ENCODE measurements around the gene PMF1. TPM values are rescaled to one million over a fixed set of nuclear protein-coding genes. Genes with fewer than 3 reads are reported as not detected.

PMF1 gene
- total and polyA plus RNA-seq, 2 of the 13 experiments (the other 11 are each of a cell fraction or from before 2014, with no cell fraction given) = 72.5 to 89.0 TPM

GRCh38 chr1:156245451-156246232 lies 32.8 kb downstream of the PMF1 start (continued):
- TF ChIP-seq ZBTB40 (IDR thresholded peaks at IDR 0.05) (no peak), ZBTB40 (CRISPR knock-in tag; IDR thresholded peaks at IDR 0.05) (peak; percentile 36; the same call in 1 of the 2 replicates), ZNF768 (CRISPR knock-in tag; IDR thresholded peaks at IDR 0.05) (peak; percentile 32; the same call in 1 of the 2 replicates), ZEB1 (IDR thresholded peaks at IDR 0.05; ENCODE audit: insufficient replicate concordance, low read depth) (no peak), JUN (CRISPR knock-in tag; IDR thresholded peaks at IDR 0.05) (no peak), SPEN (CRISPR knock-in tag; IDR thresholded peaks at IDR 0.05; ENCODE audit: low read depth) (0 out of 2 replicates have a peak, but pooled peaks have one; percentile 17), SETDB1 (CRISPR knock-in tag; IDR thresholded peaks at IDR 0.05; ENCODE audit: borderline replicate concordance) (no peak), ZNF430 (CRISPR knock-in tag; IDR thresholded peaks at IDR 0.05) (peak; percentile 61), PHF8 (CRISPR knock-in tag; IDR thresholded peaks at IDR 0.05) (no peak), AHDC1 (CRISPR knock-in tag; IDR thresholded peaks at IDR 0.05; ENCODE audit: borderline replicate concordance) (no peak), AHR (CRISPR knock-in tag; IDR thresholded peaks at IDR 0.05) (peak; percentile 20; the same call in 1 of the 2 replicates), FOXA1 (IDR thresholded peaks at IDR 0.05) (no peak), FOXA1 (CRISPR knock-in tag; IDR thresholded peaks at IDR 0.05) (no peak), ZNF644 (CRISPR knock-in tag; IDR thresholded peaks at IDR 0.05; ENCODE audit: low read depth) (no peak), ZNF24 (IDR thresholded peaks at IDR 0.05) (no peak)

Measured in HepG2 (cell line).